HG03558 (cell line): Measurements from ENCODE around the gene SMARCD2.
"Not testable (repeated sequence)": the region's sequence is repeated elsewhere in the genome, so short reads cannot be mapped to it uniquely, and the experiment has no call there.

Source experiments
- ATAC-seq: cut with Tn5 transposase; IDR thresholded peaks from one replicate; pipeline ENCODE4 v1.9.1; 2021; ENCODE audit warnings: moderate number of reproducible peaks; ENCODE audit not compliant: unreplicated experiment; ENCODE audit errors: extremely low read depth

Gene SMARCD2

GRCh38 chr17:63817736-63818385 is 24.6 kb downstream of the SMARCD2 start:
- ATAC-seq: no peak

- no peak for ATAC-seq
Observed at GRCh38 chr17:63816669-63817068, 25.8 kb downstream of the SMARCD2 start.

GRCh38 chr17:63816123-63816522 is 26.4 kb downstream of the SMARCD2 start:
- no peak for ATAC-seq

GRCh38 chr17:63809970-63810369 is 32.5 kb downstream of the SMARCD2 start:
- no peak for ATAC-seq

GRCh38 chr17:63805591-63805990 is 36.9 kb downstream of the SMARCD2 start:
- no peak for ATAC-seq

GRCh38 chr17:63804328-63804727 is 38.2 kb downstream of the SMARCD2 start:
- no peak for ATAC-seq

GRCh38 chr17:63800783-63801182 is 41.7 kb downstream of the SMARCD2 start:
- no peak for ATAC-seq

GRCh38 chr17:63798572-63799106 is 43.8 kb downstream of the SMARCD2 start:
- no peak for ATAC-seq

GRCh38 chr17:63796375-63796774 is 46.1 kb downstream of the SMARCD2 start:
- not testable (repeated sequence) for ATAC-seq

- no peak for ATAC-seq
Observed at GRCh38 chr17:63792055-63792729, 50.3 kb downstream of the SMARCD2 start.

GRCh38 chr17:63790057-63790456 is 52.4 kb downstream of the SMARCD2 start:
- ATAC-seq: no peak

GRCh38 chr17:63786971-63787711 is 55.3 kb downstream of the SMARCD2 start:
- ATAC-seq: no peak

- ATAC-seq: no peak
Observed at GRCh38 chr17:63786117-63786516, 56.4 kb downstream of the SMARCD2 start.

- no peak for ATAC-seq
Observed at GRCh38 chr17:63785556-63785955, 56.9 kb downstream of the SMARCD2 start.

GRCh38 chr17:63783522-63783921 is 59.0 kb downstream of the SMARCD2 start:
- no peak for ATAC-seq
